NCI-H774 (cell line): Measurements from ENCODE around the gene MNAT1.

Experiments used
- DNase-seq: peaks from one replicate; lab custom pipeline; 2025; lab: John Stamatoyannopoulos, UW

The MNAT1 gene

GRCh38 chr14:60968099-60968498, 233.5 kb downstream of the MNAT1 start:
- DNase-seq: no peak

GRCh38 chr14:60968671-60969070, 234.1 kb downstream of the MNAT1 start:
- no peak for DNase-seq

- no peak for DNase-seq
These were observed 235.6 kb downstream of the MNAT1 start for GRCh38 chr14:60970146-60970545.

- no peak for DNase-seq
These were observed 236.7 kb downstream of the MNAT1 start for GRCh38 chr14:60971271-60971670.

GRCh38 chr14:60972295-60972694, 237.7 kb downstream of the MNAT1 start:
- no peak for DNase-seq

- no peak for DNase-seq
These were observed 238.5 kb downstream of the MNAT1 start for GRCh38 chr14:60973070-60973469.

GRCh38 chr14:60974090-60974651, 239.6 kb downstream of the MNAT1 start:
- no peak for DNase-seq

- DNase-seq: no peak
These were observed 241.0 kb downstream of the MNAT1 start for GRCh38 chr14:60975551-60975950.

GRCh38 chr14:60977847-60978246, 243.3 kb downstream of the MNAT1 start:
- DNase-seq: peak; percentile 14

- peak; percentile 83 for DNase-seq
These were observed 246.5 kb downstream of the MNAT1 start, which contains the start of the genes SLC38A6 and TRMT5 for GRCh38 chr14:60980811-60981632. Gene SLC38A6 (plus strand): TSS chr14:60981245. CDS start chr14:60981278, 33 bp downstream. Gene TRMT5 (minus strand): TSS chr14:60981079. CDS start chr14:60980973, 106 bp downstream.

GRCh38 chr14:60981633-60982455, 247.3 kb downstream of the MNAT1 start:
- no peak for DNase-seq

- no peak for DNase-seq
These were observed 249.6 kb downstream of the MNAT1 start for GRCh38 chr14:60984196-60984595.

GRCh38 chr14:60986500-60986899, 251.9 kb downstream of the MNAT1 start:
- no peak for DNase-seq

GRCh38 chr14:60989599-60989998, 255.0 kb downstream of the MNAT1 start:
- DNase-seq: no peak

- DNase-seq: no peak
These were observed 264.1 kb downstream of the MNAT1 start for GRCh38 chr14:60998617-60999016.

GRCh38 chr14:60999536-60999935, 265.0 kb downstream of the MNAT1 start:
- no peak for DNase-seq

GRCh38 chr14:61003571-61003970, 269.0 kb downstream of the MNAT1 start:
- DNase-seq: no peak

GRCh38 chr14:61019537-61019936, 285.0 kb downstream of the MNAT1 start:
- DNase-seq: no peak
